GM12878 (cell line): ENCODE measurements around the gene ZNF445. TPM values are rescaled to one million over a fixed set of nuclear protein-coding genes. Genes with fewer than 3 reads are reported as not detected.
"Not testable (repeated sequence)": the region's sequence is repeated elsewhere in the genome, so short reads cannot be mapped to it uniquely, and the experiment has no call there.

Experiments used
- ATAC-seq: fragments of 200-7000 bp; cut with Tn5 transposase; 3 replicates; pipeline ENCODE4 v1.9.1; 2020; ENCODE audit warnings: mild to moderate bottlenecking, moderate library complexity
- BruUV-seq: library from RNA; stranded (reverse); fragments of 400-500 nt; replicated peaks from 2 replicates; lab custom pipeline; 2021; lab: Mats Ljungman, UMichigan
- CTCF ChIA-PET: fragments of 300-600 bp; sonication (Branson Sonifier 250); formaldehyde crosslinking; extraction: SDS; loops from one replicate; lab custom pipeline; 2021; ENCODE audit warnings: inconsistent platforms; lab: Yijun Ruan, JAX
- POLR2A ChIA-PET: fragments of 350-600 bp; formaldehyde crosslinking; extraction: SDS; loops from one replicate; lab custom pipeline; 2021; ENCODE audit warnings: inconsistent platforms; lab: Charles Lee
- RAD21 ChIA-PET: fragments of 300-600 bp; sonication (Branson Sonifier 250); formaldehyde crosslinking; loops from one replicate; lab custom pipeline; 2023; ENCODE audit warnings: antibody characterized with exemption; ENCODE audit not compliant: unreplicated experiment; lab: Charles Lee
- SMC1A ChIA-PET: fragments of 300-600 bp; sonication (Branson Sonifier 250); formaldehyde crosslinking; loops from one replicate; lab custom pipeline; 2023; ENCODE audit not compliant: unreplicated experiment, uncharacterized antibody; lab: Charles Lee
- DNase-seq: peaks from one replicate; pipeline ENCODE4 v3.0.0-alpha.2; 2011; ENCODE audit warnings: low read depth, low spot score
- FAIRE-seq: peaks from 3 replicates; lab custom pipeline; 2011; peaks lifted over from hg19 to GRCh38; lab: Jason Lieb, UNC
- H2AFZ ChIP-seq: 2 replicates; pipeline ENCODE4 v1.6.0; 2011; ENCODE audit warnings: low read depth, low read length, control low read depth; ENCODE audit not compliant: control insufficient read depth
- H3K27ac ChIP-seq: 2 replicates; pipeline ENCODE4 v1.5.1; 2011; ENCODE audit warnings: control low read depth; ENCODE audit not compliant: control insufficient read depth, insufficient read depth
- H3K27me3 ChIP-seq, 2 experiments: replicated peaks in 1 of 2; 2 replicates each; pipeline versions ENCODE4 v1.6.0 to v1.6.1; 2011; ENCODE audit warnings: low read length in 1 of 2; ENCODE audit not compliant: control insufficient read depth in 2 of 2, insufficient read depth in 2 of 2
- H3K36me3 ChIP-seq, 2 experiments: 2 replicates each; pipeline ENCODE4 v1.5.1; 2011; ENCODE audit warnings: low read length in 1 of 2; ENCODE audit not compliant: control insufficient read depth in 2 of 2, insufficient read depth in 2 of 2
- H3K4me1 ChIP-seq: 2 replicates; pipeline ENCODE4 v1.6.1; 2011; ENCODE audit warnings: mild to moderate bottlenecking, low read length, moderate library complexity, mixed read lengths; ENCODE audit not compliant: control insufficient read depth, insufficient read depth
- H3K4me2 ChIP-seq: 2 replicates; pipeline ENCODE4 v1.6.0; 2011; ENCODE audit warnings: control low read depth; ENCODE audit not compliant: control insufficient read depth, insufficient read depth
- H3K4me3 ChIP-seq: fragments of 200-600 bp; sonication (generic); 2 replicates; pipeline ENCODE4 v1.5.1; 2016
- H3K79me2 ChIP-seq: 2 replicates; pipeline ENCODE4 v1.6.0; 2011; ENCODE audit warnings: low read length; ENCODE audit not compliant: control insufficient read depth, insufficient read depth
- H3K9ac ChIP-seq: 2 replicates; pipeline ENCODE4 v1.8.0; 2011; ENCODE audit warnings: low read length, control low read depth, mixed read lengths; ENCODE audit not compliant: control insufficient read depth, insufficient read depth
- H3K9me3 ChIP-seq: replicated peaks from 3 replicates; pipeline ENCODE4 v1.5.1; 2011; ENCODE audit warnings: mild to moderate bottlenecking, low read length; ENCODE audit not compliant: control insufficient read depth, insufficient read depth
- H4K20me1 ChIP-seq: 2 replicates; pipeline ENCODE4 v1.6.0; 2011; ENCODE audit not compliant: control insufficient read depth, insufficient read depth
- CBX5 ChIP-seq: sonication (generic); IDR thresholded peaks from 2 replicates; pipeline ENCODE4 v1.6.1; 2016; ENCODE audit warnings: low read depth, moderate library complexity, mild to moderate bottlenecking, inconsistent platforms
- CHD1 ChIP-seq: IDR thresholded peaks from 2 replicates; pipeline ENCODE4 v1.6.1; 2012; ENCODE audit warnings: low read depth, low read length, improper control_type of control experiment
- CREB1 ChIP-seq: IDR thresholded peaks from 2 replicates; pipeline ENCODE4 v1.6.1; 2012; ENCODE audit warnings: low read depth, mild to moderate bottlenecking, inconsistent platforms
- ESRRA ChIP-seq: IDR thresholded peaks from 2 replicates; pipeline ENCODE4 v1.6.1; 2012; ENCODE audit warnings: mild to moderate bottlenecking, low read length, improper control_type of control experiment
- HDGF ChIP-seq: fragments of 450-650 bp; IDR thresholded peaks from 2 replicates; pipeline ENCODE4 v1.6.1; 2016; ENCODE audit warnings: antibody characterized with exemption
- KAT2A ChIP-seq: conservative IDR thresholded peaks from 2 replicates; pipeline ENCODE4 v1.6.1; 2011; ENCODE audit warnings: low read depth, low read length; ENCODE audit not compliant: control insufficient read depth
- KLF5 ChIP-seq: fragments of 450-650 bp; IDR thresholded peaks from 2 replicates; pipeline ENCODE4 v1.6.1; 2014; ENCODE audit warnings: mild to moderate bottlenecking; ENCODE audit not compliant: partially characterized antibody
- SIN3A ChIP-seq: IDR thresholded peaks from 2 replicates; pipeline ENCODE4 v1.6.1; 2012; ENCODE audit warnings: low read depth, low read length, improper control_type of control experiment
- SMAD5 ChIP-seq: IDR thresholded peaks from 2 replicates; pipeline ENCODE4 v1.6.1; 2016; ENCODE audit warnings: antibody characterized with exemption, low read depth
- SMARCA5 ChIP-seq: fragments of 450-650 bp; IDR thresholded peaks from 2 replicates; pipeline ENCODE4 v1.6.1; 2017; ENCODE audit warnings: mild to moderate bottlenecking
- SUZ12 ChIP-seq: fragments of 200-600 bp; sonication (generic); IDR thresholded peaks from one replicate; pipeline ENCODE4 v1.6.1; 2018; ENCODE audit warnings: antibody characterized with exemption, mild to moderate bottlenecking; ENCODE audit not compliant: unreplicated experiment
- TBL1XR1 ChIP-seq: IDR thresholded peaks from 2 replicates; pipeline ENCODE4 v1.6.1; 2012; ENCODE audit warnings: low read depth, low read length, improper control_type of control experiment
- TCF3 ChIP-seq: IDR thresholded peaks from 2 replicates; pipeline ENCODE4 v1.6.1; 2012; ENCODE audit warnings: low read depth, mild to moderate bottlenecking, low read length, borderline replicate concordance; ENCODE audit not compliant: insufficient read depth
- ZNF384 ChIP-seq: IDR thresholded peaks from 2 replicates; pipeline ENCODE4 v1.6.1; 2012; ENCODE audit warnings: low read depth, mild to moderate bottlenecking, low read length, improper control_type of control experiment, borderline replicate concordance
- WGBS: methylation state at CpG from one replicate; pipeline ENCODE4 v1.1.6; 2016; ENCODE audit warnings: low lambda C conversion rate; ENCODE audit not compliant: insufficient replicate concordance, insufficient coverage; ENCODE audit errors: missing lambda C conversion rate; 5-methylcytosine and 5-hydroxymethylcytosine counted together
- in situ Hi-C: fragments of 300-500 bp; cut with MboI; formaldehyde crosslinking; loops from 9 replicates; pipeline ENCODE4 v1.14.3; 2018; ENCODE audit warnings: mixed read lengths
- intact Hi-C: fragments of 100-400 bp; cut with micrococcal nuclease; formaldehyde crosslinking; loops from one replicate; pipeline ENCODE4 v1.14.2; 2022; ENCODE audit not compliant: unreplicated experiment
- polyA plus RNA-seq, 11 experiments: library from polyadenylated mRNA; depleted of rRNA in 4 of 11; unstranded in 6 of 11; stranded (reverse) in 5 of 11; fragments of >200 nt; fragmentation: Nextera tagmentation in 4 of 11; fragmentation: Illumina TruSeq in 1 of 11; extraction: Ambion mirVana in 4 of 11; extraction: Trizol in 1 of 11; gene quantifications; 1 replicate in 1 of 11; 2 replicates in 10 of 11; pipeline versions ENCODE4 v1.2.1 to v1.2.3, GENCODE V29; 2011 to 2016; ENCODE audit warnings: inconsistent platforms in 2 of 11, missing spikeins in 2 of 11, low read depth in 1 of 11
- total RNA-seq, 4 experiments: library from RNA; depleted of rRNA in 3 of 4; stranded (reverse); fragments of >200 nt in 3 of 4; fragmentation: Illumina TruSeq in 1 of 4; extraction: Trizol in 1 of 4; gene quantifications; 2 replicates each; pipeline versions ENCODE4 v1.2.1 to v1.2.3, GENCODE V29; 2013 to 2021
- TF ChIP-seq, protein P1 (sequence below): IDR thresholded peaks from 2 replicates; pipeline ENCODE4 v1.6.1; 2011; ENCODE audit warnings: mild to moderate bottlenecking, low read depth, low read length, moderate library complexity; ENCODE audit not compliant: insufficient replicate concordance

Gene ZNF445
- total and polyA plus RNA-seq, 10 of the 15 experiments (the other 5 are each of a cell fraction or from before 2014, with no cell fraction given) = 0.80 to 14.4 (median 5.6) TPM

GRCh38 chr3:44398853-44399252 lies 78.6 kb downstream of the ZNF445 start:
- intact Hi-C loops = no loop called here
- Histone ChIP-seq H3K4me3 (no peak overlapping the region), H3K27ac (no peak overlapping the region), H4K20me1 (no peaks in the 10 kb centered on the region), H3K9me3 (no peaks in the 10 kb centered on the region), H3K4me1 (no peaks in the 10 kb centered on the region), H2AFZ (no peak overlapping the region), H3K9ac (no peak overlapping the region), H3K4me2 (no peak overlapping the region), H3K27me3 (no peaks in the 10 kb centered on the region), H3K79me2 (no peaks in the 10 kb centered on the region), H3K36me3 (peaks cover 0 to 2% of the 10 kb centered on the region in 2 experiments; a peak in 1 of 4 replicates)
- TF ChIP-seq SUZ12 = no peak
- no peak for TF ChIP-seq TBL1XR1
- TF ChIP-seq, protein P1, sequence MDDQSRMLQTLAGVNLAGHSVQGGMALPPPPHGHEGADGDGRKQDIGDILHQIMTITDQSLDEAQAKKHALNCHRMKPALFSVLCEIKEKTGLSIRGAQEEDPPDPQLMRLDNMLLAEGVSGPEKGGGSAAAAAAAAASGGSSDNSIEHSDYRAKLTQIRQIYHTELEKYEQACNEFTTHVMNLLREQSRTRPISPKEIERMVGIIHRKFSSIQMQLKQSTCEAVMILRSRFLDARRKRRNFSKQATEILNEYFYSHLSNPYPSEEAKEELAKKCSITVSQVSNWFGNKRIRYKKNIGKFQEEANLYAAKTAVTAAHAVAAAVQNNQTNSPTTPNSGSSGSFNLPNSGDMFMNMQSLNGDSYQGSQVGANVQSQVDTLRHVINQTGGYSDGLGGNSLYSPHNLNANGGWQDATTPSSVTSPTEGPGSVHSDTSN = no peak
- TF ChIP-seq TCF3 = no peak
- no peak for TF ChIP-seq CREB1
- TF ChIP-seq CBX5 = no peak
- no peak for TF ChIP-seq ESRRA
- no peak for TF ChIP-seq HDGF
- TF ChIP-seq KAT2A = no peak
- TF ChIP-seq SIN3A = no peak
- no peak for TF ChIP-seq SMARCA5
- no peak for TF ChIP-seq CHD1
- no peak for TF ChIP-seq ZNF384
- no peak for TF ChIP-seq SMAD5
- TF ChIP-seq KLF5 = no peak
- ATAC-seq (no peak), DNase-seq (no peak), FAIRE-seq (no peak)
- SMC1A ChIA-PET = no interaction called here
- BruUV-seq = no TSS peak
- POLR2A ChIA-PET = no interaction called here
- WGBS = 79% methylated on average over 4 of the region's 4 CpGs
- CTCF ChIA-PET = no interaction called here
- RAD21 ChIA-PET = no interaction called here
- in situ Hi-C loops = no loop called here

DNA sequence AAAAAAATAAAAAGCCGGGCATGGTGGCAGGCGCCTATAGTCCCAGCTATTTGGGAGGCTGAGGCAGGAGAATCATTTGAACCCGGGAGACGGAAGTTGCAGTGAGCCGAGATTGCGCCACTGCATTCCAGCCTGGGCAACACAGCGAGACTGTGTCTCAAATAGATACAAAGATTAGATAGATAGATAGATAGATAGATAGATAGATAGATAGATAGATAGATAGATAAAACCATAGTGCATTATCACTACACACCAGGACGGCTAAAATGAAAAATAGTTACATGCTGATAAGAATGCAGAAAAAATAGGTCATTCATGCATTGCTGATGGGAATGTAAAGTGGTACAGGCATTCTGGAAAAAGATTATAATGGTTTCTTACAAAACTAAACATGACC lies 79.2 kb downstream of the ZNF445 start:
- H2AFZ ChIP-seq, H3K4me2 ChIP-seq, H3K36me3 ChIP-seq, POLR2A ChIA-PET, H3K4me3 ChIP-seq, BruUV-seq, H3K9ac ChIP-seq, H3K27me3 ChIP-seq, in situ Hi-C loops, RAD21 ChIA-PET, H3K79me2 ChIP-seq, H3K27ac ChIP-seq, H3K9me3 ChIP-seq, ATAC-seq, SMC1A ChIA-PET, DNase-seq, H4K20me1 ChIP-seq, intact Hi-C loops, H3K4me1 ChIP-seq, FAIRE-seq: not testable (repeated sequence)
- WGBS = 95% methylated on average over 8 of the region's 8 CpGs
- CTCF ChIA-PET = interaction anchor here (0.6 kb wide), 1 partner anchor 1826 kb away, joined by 3 read pairs; no protein-coding TSS in a partner anchor
